Transverse colon (tissue), 4 donors: ENCODE data around the gene GRK6.

Source experiments
- CTCF ChIP-seq, 5 experiments: fragments of 200-600 bp in 3 of 5; fragments of 450-650 bp in 2 of 5; sonication (generic) in 3 of 5; IDR thresholded peaks; 1 replicate in 2 of 5; 2 replicates in 3 of 5; pipeline ENCODE4 v1.5.1; 2016 to 2017; ENCODE audit warnings: antibody characterized with exemption in 5 of 5, inconsistent platforms in 3 of 5, mild to moderate bottlenecking in 2 of 5, moderate library complexity in 1 of 5
- EP300 ChIP-seq: sonication (generic); formaldehyde crosslinking; IDR thresholded peaks from one replicate; pipeline ENCODE4 v1.6.1; 2017; ENCODE audit warnings: antibody characterized with exemption, low read depth
- POLR2A ChIP-seq: fragments of 450-650 bp; IDR thresholded peaks from one replicate; pipeline ENCODE4 v1.6.1; 2016; ENCODE audit warnings: antibody characterized with exemption, mild to moderate bottlenecking, moderate library complexity
- POLR2AphosphoS5 ChIP-seq, 3 donors: sonication (generic); formaldehyde crosslinking; IDR thresholded peaks; one replicate each; pipeline ENCODE4 v1.6.1; 2016; ENCODE audit warnings: antibody characterized with exemption in 3 of 3

- TF ChIP-seq CTCF (IDR thresholded peaks at IDR 0.05) (no peak), EP300 (no peak), POLR2A (no peak), POLR2AphosphoS5 (IDR thresholded peaks at IDR 0.05) (no peak)
Observed at GRCh38 chr5:177387405-177387804, 39.1 kb upstream of the GRK6 start.
